SK-N-SH treated with all-trans-retinoic acid at 6 μM for 48 hours (cell line): ENCODE measurements around the gene PARD3.

Source experiments
- ATAC-seq: fragments of 200-7000 bp; cut with Tn5 transposase; 3 replicates; pipeline ENCODE4 v1.9.1; 2020; ENCODE audit warnings: mild to moderate bottlenecking, moderate library complexity
- ARNTL ChIP-seq: fragments of 450-650 bp; formaldehyde crosslinking; IDR thresholded peaks from 2 replicates; pipeline ENCODE4 v1.5.0; 2020; ENCODE audit warnings: low read depth, mild to moderate bottlenecking, moderate library complexity, borderline replicate concordance
- BACH2 ChIP-seq: fragments of 250-450 bp; sonication (Bioruptor Pico); IDR thresholded peaks from 2 replicates; pipeline ENCODE4 v1.9.0; 2021; ENCODE audit warnings: mild to moderate bottlenecking, borderline replicate concordance
- CSDC2 ChIP-seq: fragments of 250-450 bp; sonication (Bioruptor Pico); IDR thresholded peaks from 2 replicates; pipeline ENCODE4 v1.5.0; 2020; ENCODE audit warnings: mild to moderate bottlenecking, moderate library complexity
- GLIS3 ChIP-seq: fragments of 250-450 bp; sonication (Bioruptor Pico); IDR thresholded peaks from 2 replicates; pipeline ENCODE4 v1.5.0; 2020; ENCODE audit warnings: mild to moderate bottlenecking, moderate library complexity
- ISL1 ChIP-seq: fragments of 250-450 bp; sonication (Bioruptor Pico); IDR thresholded peaks from 2 replicates; pipeline ENCODE4 v2.1.2; 2022; ENCODE audit warnings: mild to moderate bottlenecking, moderate library complexity
- OSR1 ChIP-seq: fragments of 250-450 bp; sonication (Bioruptor Pico); IDR thresholded peaks from 2 replicates; pipeline ENCODE4 v1.8.0; 2022; ENCODE audit warnings: moderate library complexity, mild to moderate bottlenecking, inconsistent platforms
- PPARA ChIP-seq: fragments of 250-450 bp; sonication (Bioruptor Pico); IDR thresholded peaks from 2 replicates; pipeline ENCODE4 v1.5.0; 2020; ENCODE audit warnings: mild to moderate bottlenecking, borderline replicate concordance
- RARB ChIP-seq: fragments of 250-450 bp; sonication (Bioruptor Pico); IDR thresholded peaks from 2 replicates; pipeline ENCODE4 v1.8.0; 2021; ENCODE audit warnings: mild to moderate bottlenecking, moderate library complexity
- SNAI2 ChIP-seq: fragments of 250-450 bp; sonication (Bioruptor Pico); IDR thresholded peaks from 2 replicates; pipeline ENCODE4 v1.5.0; 2020; ENCODE audit warnings: mild to moderate bottlenecking, moderate library complexity
- TCF4 ChIP-seq: fragments of 250-450 bp; sonication (Bioruptor Pico); IDR thresholded peaks from 2 replicates; pipeline ENCODE4 v1.8.0; 2021; ENCODE audit warnings: mild to moderate bottlenecking, moderate library complexity, borderline replicate concordance
- ZC3H10 ChIP-seq: fragments of 250-450 bp; sonication (Bioruptor Pico); IDR thresholded peaks from 2 replicates; pipeline ENCODE4 v1.5.1; 2021; ENCODE audit warnings: mild to moderate bottlenecking, moderate library complexity
- ZNF70 ChIP-seq: fragments of 450-650 bp; formaldehyde crosslinking; IDR thresholded peaks from 2 replicates; pipeline ENCODE4 v1.5.0; 2020; ENCODE audit warnings: mild to moderate bottlenecking, moderate library complexity
- ZNF8 ChIP-seq: fragments of 450-650 bp; formaldehyde crosslinking; IDR thresholded peaks from 2 replicates; pipeline ENCODE4 v1.5.0; 2020; ENCODE audit warnings: mild to moderate bottlenecking, moderate library complexity
- TF ChIP-seq, protein P1 (sequence below): fragments of 250-450 bp; sonication (Bioruptor Pico); IDR thresholded peaks from 2 replicates; pipeline ENCODE4 v1.8.0; 2021; ENCODE audit warnings: low read depth, mild to moderate bottlenecking, moderate library complexity, borderline replicate concordance
- TF ChIP-seq, protein P2 (sequence below): fragments of 250-450 bp; sonication (Bioruptor Pico); IDR thresholded peaks from 2 replicates; pipeline ENCODE4 v1.5.1; 2021; ENCODE audit warnings: mild to moderate bottlenecking, moderate library complexity
- TF ChIP-seq, protein P3 (sequence below): fragments of 250-450 bp; sonication (Bioruptor Pico); IDR thresholded peaks from 2 replicates; pipeline ENCODE4 v1.5.1; 2020; ENCODE audit warnings: low read depth, mild to moderate bottlenecking, moderate library complexity
- TF ChIP-seq, protein P4 (sequence below): fragments of 250-450 bp; sonication (Bioruptor Pico); IDR thresholded peaks from 2 replicates; pipeline ENCODE4 v1.5.0; 2020; ENCODE audit warnings: mild to moderate bottlenecking, moderate library complexity

PARD3 gene

DNA sequence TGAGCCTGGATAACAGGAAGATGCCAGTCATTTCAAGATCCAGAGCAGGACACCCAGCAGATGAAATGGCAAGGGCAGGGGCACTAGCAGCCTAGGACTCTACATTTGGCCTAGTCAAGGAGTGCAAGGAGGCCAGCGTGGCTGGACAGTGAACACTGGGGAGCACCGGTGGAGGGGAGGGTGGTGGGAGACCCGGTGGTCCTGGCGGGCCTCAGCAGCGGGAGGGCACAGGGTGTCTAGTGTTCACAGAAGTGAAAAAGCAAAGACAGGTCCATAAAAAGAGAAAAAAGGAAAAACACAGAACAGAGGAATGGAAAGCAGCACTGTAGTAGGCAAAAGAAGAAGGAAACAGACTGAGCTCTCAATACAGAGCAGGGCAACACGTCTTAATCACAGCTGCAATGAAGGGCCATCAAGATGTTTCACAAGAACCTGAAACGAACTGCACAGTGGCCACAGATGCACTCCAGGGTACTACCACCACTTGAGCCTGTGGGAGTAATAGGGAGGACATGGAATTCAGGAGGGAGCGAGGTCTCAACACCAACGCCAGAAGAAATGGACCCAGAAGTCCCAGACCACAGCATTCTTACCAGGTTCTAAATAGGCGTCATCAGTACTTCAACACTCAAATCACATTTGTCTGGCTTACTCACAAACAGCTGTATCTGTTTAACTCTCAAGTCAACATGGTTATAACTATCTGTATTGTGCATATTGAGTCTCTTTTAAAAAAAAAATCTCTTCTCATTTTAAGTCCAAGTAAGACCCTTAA is 573.7 kb downstream of the PARD3 start:
- no peak for ATAC-seq
- no peak for TF ChIP-seq ARNTL (CRISPR knock-in tag)
- TF ChIP-seq, all 23 proteins: peak for 0

DNA sequence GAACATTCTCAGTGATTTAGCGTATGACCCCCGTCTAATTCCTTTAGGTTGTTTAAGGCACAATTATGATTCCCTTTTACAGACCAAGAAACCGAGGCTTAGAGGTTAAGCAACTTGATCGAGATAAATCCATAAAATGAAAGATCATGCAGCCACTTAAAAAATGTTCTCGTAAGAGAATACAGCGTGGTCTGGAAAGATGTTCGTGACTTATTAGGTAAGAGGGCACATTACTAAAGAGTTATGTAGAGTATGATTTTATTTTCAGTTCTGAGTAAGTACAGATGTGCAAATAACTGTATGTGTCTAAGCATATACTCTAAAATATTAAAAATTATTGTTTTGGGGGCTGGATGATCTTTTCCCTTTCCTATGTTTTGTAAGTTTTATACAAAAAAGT is 575.1 kb downstream of the PARD3 start:
- no peak for ATAC-seq
- no peak for TF ChIP-seq ZNF70 (CRISPR knock-in tag)
- no peak for TF ChIP-seq GLIS3 (CRISPR knock-in tag)
- TF ChIP-seq OSR1 (CRISPR knock-in tag), result no peak
- TF ChIP-seq RARB (CRISPR knock-in tag), result no peak
- no peak for TF ChIP-seq TCF4
- no peak for TF ChIP-seq CSDC2
- TF ChIP-seq, protein P1, sequence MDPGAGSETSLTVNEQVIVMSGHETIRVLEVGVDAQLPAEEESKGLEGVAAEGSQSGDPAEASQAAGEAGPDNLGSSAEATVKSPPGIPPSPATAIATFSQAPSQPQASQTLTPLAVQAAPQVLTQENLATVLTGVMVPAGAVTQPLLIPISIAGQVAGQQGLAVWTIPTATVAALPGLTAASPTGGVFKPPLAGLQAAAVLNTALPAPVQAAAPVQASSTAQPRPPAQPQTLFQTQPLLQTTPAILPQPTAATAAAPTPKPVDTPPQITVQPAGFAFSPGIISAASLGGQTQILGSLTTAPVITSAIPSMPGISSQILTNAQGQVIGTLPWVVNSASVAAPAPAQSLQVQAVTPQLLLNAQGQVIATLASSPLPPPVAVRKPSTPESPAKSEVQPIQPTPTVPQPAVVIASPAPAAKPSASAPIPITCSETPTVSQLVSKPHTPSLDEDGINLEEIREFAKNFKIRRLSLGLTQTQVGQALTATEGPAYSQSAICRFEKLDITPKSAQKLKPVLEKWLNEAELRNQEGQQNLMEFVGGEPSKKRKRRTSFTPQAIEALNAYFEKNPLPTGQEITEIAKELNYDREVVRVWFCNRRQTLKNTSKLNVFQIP (CRISPR knock-in tag), result no peak
- TF ChIP-seq ISL1, result no peak
- TF ChIP-seq SNAI2 (CRISPR knock-in tag), result no peak
- no peak for TF ChIP-seq PPARA
- TF ChIP-seq, protein P2, sequence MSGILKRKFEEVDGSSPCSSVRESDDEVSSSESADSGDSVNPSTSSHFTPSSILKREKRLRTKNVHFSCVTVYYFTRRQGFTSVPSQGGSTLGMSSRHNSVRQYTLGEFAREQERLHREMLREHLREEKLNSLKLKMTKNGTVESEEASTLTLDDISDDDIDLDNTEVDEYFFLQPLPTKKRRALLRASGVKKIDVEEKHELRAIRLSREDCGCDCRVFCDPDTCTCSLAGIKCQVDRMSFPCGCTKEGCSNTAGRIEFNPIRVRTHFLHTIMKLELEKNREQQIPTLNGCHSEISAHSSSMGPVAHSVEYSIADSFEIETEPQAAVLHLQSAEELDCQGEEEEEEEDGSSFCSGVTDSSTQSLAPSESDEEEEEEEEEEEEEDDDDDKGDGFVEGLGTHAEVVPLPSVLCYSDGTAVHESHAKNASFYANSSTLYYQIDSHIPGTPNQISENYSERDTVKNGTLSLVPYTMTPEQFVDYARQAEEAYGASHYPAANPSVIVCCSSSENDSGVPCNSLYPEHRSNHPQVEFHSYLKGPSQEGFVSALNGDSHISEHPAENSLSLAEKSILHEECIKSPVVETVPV (CRISPR knock-in tag), result no peak
- TF ChIP-seq, protein P3, sequence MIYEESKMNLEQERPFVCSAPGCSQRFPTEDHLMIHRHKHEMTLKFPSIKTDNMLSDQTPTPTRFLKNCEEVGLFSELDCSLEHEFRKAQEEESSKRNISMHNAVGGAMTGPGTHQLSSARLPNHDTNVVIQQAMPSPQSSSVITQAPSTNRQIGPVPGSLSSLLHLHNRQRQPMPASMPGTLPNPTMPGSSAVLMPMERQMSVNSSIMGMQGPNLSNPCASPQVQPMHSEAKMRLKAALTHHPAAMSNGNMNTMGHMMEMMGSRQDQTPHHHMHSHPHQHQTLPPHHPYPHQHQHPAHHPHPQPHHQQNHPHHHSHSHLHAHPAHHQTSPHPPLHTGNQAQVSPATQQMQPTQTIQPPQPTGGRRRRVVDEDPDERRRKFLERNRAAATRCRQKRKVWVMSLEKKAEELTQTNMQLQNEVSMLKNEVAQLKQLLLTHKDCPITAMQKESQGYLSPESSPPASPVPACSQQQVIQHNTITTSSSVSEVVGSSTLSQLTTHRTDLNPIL (CRISPR knock-in tag), result no peak

DNA sequence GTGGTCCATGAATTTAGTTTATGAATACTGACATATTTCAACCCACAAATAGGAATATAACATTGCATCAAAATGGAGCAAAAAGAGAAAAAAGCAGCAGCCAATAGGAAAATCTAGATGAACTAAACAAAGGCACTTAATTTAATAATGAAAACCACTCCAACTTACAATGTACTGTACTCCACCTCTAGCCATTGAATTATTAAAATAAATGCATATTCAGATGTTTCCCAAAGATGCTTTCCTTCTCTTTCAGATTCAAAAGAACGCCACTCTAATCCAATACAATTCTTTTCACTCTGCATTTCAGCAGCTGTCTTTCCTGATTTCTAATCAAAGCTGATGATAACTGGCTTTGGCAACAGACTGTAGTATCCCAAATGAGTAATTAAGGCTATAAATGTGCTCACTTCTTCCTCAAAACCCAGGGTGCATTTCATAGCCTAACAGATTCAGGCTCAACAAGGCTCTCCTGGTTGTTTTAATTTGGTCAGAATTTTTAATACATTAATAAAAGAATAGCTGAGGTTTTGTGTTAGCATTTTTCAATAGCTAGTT is 577.1 kb downstream of the PARD3 start:
- ATAC-seq, result no peak
- TF ChIP-seq BACH2 (CRISPR knock-in tag), result no peak

DNA sequence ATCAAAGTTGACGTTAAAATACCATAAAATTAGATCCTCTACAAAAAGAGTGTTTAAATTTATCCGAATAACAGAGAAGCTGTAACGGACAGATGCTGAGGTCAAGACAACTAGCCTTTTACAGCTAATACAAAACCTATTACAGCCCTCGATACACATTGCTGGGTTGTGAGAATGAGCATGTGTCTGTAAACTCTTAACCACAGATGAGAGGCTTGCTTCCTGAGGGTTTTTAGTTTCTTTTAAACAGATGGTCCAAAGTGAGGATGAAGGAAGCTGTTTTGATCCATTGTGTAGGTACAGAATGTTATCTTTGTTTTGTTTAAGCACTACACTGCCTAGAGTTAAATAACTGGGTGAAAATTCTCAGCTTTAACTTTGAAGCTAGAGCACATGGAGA is 578.2 kb downstream of the PARD3 start:
- no peak for ATAC-seq

More for the DNA sequence above, 578.2 kb downstream of the PARD3 start:
- TF ChIP-seq OSR1 (CRISPR knock-in tag) (no peak), ZNF8 (CRISPR knock-in tag) (no peak), ZC3H10 (CRISPR knock-in tag) (no peak), ARNTL (CRISPR knock-in tag) (no peak), TCF4 (no peak)
- TF ChIP-seq, protein P4, sequence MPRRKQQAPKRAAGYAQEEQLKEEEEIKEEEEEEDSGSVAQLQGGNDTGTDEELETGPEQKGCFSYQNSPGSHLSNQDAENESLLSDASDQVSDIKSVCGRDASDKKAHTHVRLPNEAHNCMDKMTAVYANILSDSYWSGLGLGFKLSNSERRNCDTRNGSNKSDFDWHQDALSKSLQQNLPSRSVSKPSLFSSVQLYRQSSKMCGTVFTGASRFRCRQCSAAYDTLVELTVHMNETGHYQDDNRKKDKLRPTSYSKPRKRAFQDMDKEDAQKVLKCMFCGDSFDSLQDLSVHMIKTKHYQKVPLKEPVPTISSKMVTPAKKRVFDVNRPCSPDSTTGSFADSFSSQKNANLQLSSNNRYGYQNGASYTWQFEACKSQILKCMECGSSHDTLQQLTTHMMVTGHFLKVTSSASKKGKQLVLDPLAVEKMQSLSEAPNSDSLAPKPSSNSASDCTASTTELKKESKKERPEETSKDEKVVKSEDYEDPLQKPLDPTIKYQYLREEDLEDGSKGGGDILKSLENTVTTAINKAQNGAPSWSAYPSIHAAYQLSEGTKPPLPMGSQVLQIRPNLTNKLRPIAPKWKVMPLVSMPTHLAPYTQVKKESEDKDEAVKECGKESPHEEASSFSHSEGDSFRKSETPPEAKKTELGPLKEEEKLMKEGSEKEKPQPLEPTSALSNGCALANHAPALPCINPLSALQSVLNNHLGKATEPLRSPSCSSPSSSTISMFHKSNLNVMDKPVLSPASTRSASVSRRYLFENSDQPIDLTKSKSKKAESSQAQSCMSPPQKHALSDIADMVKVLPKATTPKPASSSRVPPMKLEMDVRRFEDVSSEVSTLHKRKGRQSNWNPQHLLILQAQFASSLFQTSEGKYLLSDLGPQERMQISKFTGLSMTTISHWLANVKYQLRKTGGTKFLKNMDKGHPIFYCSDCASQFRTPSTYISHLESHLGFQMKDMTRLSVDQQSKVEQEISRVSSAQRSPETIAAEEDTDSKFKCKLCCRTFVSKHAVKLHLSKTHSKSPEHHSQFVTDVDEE (CRISPR knock-in tag), result no peak
- TF ChIP-seq, protein P1 (CRISPR knock-in tag), result no peak
- TF ChIP-seq, protein P3 (CRISPR knock-in tag), result no peak
- TF ChIP-seq, all 23 proteins: peak for 0
